Measurements from ENCODE around the gene SEC14L2.

DNA sequence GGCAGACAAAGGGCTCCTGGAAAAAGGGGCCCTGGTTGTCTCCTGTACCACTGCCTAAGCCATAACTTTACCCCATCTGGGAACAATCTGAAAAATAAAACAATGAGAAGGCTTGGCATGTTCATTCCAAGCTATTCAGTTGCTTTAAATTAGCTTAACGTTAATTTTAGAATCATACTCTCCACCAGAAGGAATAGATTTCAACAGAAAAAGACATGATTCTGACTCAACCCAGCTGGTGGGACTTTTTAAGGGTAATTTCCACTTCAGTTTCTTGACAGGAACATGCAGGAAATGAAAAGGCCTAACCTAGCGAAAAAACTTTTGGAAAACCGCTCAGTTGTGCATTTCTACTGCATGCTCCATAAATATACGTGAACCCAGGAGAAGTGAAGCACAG lies 48.0 kb upstream of the SEC14L2 start:
- no peak for TF ChIP-seq HNF4G (IDR thresholded peaks at IDR 0.05)
- TF ChIP-seq, protein P1, sequence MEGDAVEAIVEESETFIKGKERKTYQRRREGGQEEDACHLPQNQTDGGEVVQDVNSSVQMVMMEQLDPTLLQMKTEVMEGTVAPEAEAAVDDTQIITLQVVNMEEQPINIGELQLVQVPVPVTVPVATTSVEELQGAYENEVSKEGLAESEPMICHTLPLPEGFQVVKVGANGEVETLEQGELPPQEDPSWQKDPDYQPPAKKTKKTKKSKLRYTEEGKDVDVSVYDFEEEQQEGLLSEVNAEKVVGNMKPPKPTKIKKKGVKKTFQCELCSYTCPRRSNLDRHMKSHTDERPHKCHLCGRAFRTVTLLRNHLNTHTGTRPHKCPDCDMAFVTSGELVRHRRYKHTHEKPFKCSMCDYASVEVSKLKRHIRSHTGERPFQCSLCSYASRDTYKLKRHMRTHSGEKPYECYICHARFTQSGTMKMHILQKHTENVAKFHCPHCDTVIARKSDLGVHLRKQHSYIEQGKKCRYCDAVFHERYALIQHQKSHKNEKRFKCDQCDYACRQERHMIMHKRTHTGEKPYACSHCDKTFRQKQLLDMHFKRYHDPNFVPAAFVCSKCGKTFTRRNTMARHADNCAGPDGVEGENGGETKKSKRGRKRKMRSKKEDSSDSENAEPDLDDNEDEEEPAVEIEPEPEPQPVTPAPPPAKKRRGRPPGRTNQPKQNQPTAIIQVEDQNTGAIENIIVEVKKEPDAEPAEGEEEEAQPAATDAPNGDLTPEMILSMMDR (IDR thresholded peaks at IDR 0.05; ENCODE audit: low read depth, low read length, missing input control): no peak
- TF ChIP-seq, protein P2, sequence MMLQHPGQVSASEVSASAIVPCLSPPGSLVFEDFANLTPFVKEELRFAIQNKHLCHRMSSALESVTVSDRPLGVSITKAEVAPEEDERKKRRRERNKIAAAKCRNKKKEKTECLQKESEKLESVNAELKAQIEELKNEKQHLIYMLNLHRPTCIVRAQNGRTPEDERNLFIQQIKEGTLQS (IDR thresholded peaks at IDR 0.05): no peak
- no peak for TF ChIP-seq TAF1 (conservative IDR thresholded peaks at IDR 0.05)
- TF ChIP-seq, protein P3, sequence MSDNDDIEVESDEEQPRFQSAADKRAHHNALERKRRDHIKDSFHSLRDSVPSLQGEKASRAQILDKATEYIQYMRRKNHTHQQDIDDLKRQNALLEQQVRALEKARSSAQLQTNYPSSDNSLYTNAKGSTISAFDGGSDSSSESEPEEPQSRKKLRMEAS (IDR thresholded peaks at IDR 0.05): no peak
- TF ChIP-seq, protein P4, sequence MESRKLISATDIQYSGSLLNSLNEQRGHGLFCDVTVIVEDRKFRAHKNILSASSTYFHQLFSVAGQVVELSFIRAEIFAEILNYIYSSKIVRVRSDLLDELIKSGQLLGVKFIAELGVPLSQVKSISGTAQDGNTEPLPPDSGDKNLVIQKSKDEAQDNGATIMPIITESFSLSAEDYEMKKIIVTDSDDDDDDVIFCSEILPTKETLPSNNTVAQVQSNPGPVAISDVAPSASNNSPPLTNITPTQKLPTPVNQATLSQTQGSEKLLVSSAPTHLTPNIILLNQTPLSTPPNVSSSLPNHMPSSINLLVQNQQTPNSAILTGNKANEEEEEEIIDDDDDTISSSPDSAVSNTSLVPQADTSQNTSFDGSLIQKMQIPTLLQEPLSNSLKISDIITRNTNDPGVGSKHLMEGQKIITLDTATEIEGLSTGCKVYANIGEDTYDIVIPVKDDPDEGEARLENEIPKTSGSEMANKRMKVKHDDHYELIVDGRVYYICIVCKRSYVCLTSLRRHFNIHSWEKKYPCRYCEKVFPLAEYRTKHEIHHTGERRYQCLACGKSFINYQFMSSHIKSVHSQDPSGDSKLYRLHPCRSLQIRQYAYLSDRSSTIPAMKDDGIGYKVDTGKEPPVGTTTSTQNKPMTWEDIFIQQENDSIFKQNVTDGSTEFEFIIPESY (IDR thresholded peaks at IDR 0.05): no peak
- no peak for TF ChIP-seq NR2F2 (IDR thresholded peaks at IDR 0.05)
- TF ChIP-seq FOXA2 (IDR thresholded peaks at IDR 0.05): no peak
- TF ChIP-seq EGR1 (IDR thresholded peaks at IDR 0.05; ENCODE audit: low read depth in 2 of 2): no peak
- TF ChIP-seq, protein P5, sequence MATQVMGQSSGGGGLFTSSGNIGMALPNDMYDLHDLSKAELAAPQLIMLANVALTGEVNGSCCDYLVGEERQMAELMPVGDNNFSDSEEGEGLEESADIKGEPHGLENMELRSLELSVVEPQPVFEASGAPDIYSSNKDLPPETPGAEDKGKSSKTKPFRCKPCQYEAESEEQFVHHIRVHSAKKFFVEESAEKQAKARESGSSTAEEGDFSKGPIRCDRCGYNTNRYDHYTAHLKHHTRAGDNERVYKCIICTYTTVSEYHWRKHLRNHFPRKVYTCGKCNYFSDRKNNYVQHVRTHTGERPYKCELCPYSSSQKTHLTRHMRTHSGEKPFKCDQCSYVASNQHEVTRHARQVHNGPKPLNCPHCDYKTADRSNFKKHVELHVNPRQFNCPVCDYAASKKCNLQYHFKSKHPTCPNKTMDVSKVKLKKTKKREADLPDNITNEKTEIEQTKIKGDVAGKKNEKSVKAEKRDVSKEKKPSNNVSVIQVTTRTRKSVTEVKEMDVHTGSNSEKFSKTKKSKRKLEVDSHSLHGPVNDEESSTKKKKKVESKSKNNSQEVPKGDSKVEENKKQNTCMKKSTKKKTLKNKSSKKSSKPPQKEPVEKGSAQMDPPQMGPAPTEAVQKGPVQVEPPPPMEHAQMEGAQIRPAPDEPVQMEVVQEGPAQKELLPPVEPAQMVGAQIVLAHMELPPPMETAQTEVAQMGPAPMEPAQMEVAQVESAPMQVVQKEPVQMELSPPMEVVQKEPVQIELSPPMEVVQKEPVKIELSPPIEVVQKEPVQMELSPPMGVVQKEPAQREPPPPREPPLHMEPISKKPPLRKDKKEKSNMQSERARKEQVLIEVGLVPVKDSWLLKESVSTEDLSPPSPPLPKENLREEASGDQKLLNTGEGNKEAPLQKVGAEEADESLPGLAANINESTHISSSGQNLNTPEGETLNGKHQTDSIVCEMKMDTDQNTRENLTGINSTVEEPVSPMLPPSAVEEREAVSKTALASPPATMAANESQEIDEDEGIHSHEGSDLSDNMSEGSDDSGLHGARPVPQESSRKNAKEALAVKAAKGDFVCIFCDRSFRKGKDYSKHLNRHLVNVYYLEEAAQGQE (IDR thresholded peaks at IDR 0.05): no peak
- TF ChIP-seq GABPA (IDR thresholded peaks at IDR 0.05 in 1 of 2, conservative IDR thresholded peaks at IDR 0.05 in 1 of 2): no peak
- TF ChIP-seq HNF4A (conservative IDR thresholded peaks at IDR 0.05): no peak
- TF ChIP-seq RAD21 (IDR thresholded peaks at IDR 0.05): no peak
